Large intestine (tissue), 3 donors: ENCODE data around the gene METAP2. TPM values are rescaled to one million over a fixed set of nuclear protein-coding genes. Genes with fewer than 3 reads are reported as not detected.

Experiments
- DNase-seq, 2 donors: peaks; one replicate each; pipeline versions ENCODE4 v3.0.0 to v3.0.0-alpha.2; 2013
- H3K27ac ChIP-seq: one replicate; pipeline ENCODE4 v1.5.1; 2013; ENCODE audit warnings: low read length
- H3K27me3 ChIP-seq: 2 replicates; pipeline ENCODE4 v1.6.1; 2013; ENCODE audit warnings: low read length; ENCODE audit not compliant: control insufficient read depth, insufficient read depth
- H3K36me3 ChIP-seq: 2 replicates; pipeline ENCODE4 v1.6.1; 2013; ENCODE audit warnings: low read length; ENCODE audit not compliant: control insufficient read depth, insufficient read depth
- H3K4me1 ChIP-seq: one replicate; pipeline ENCODE4 v1.6.1; 2013; ENCODE audit warnings: low read length; ENCODE audit not compliant: control insufficient read depth, insufficient read depth
- H3K4me3 ChIP-seq: one replicate; pipeline ENCODE4 v1.5.1; 2013; ENCODE audit warnings: low read length
- H3K9me3 ChIP-seq: one replicate; pipeline ENCODE4 v1.6.1; 2013; ENCODE audit warnings: mild to moderate bottlenecking, low read depth, low read length, moderate library complexity; ENCODE audit not compliant: control insufficient read depth
- WGBS: methylation state at CpG from one replicate; pipeline ENCODE4 v1.1.5; 2013; ENCODE audit warnings: low lambda C conversion rate; ENCODE audit not compliant: insufficient coverage; 5-methylcytosine and 5-hydroxymethylcytosine counted together
- polyA plus RNA-seq: library from polyadenylated mRNA; unstranded; fragments of 120-200 nt; gene quantifications from one replicate; pipeline ENCODE4 v1.2.1, GENCODE V29; 2013

The METAP2 gene
- polyA plus RNA-seq, 1 donor = 88.1 TPM

- WGBS = no CpG with 5 or more reads among the region's 8 CpGs
- Histone ChIP-seq H3K36me3 (no peaks in the 10 kb centered on the region), H3K4me3 (no peak overlapping the region), H3K9me3 (no peaks in the 10 kb centered on the region), H3K27me3 (no peaks in the 10 kb centered on the region), H3K4me1 (no peaks in the 10 kb centered on the region), H3K27ac (no peak overlapping the region)
- DNase-seq = no peak
These were observed 48.7 kb downstream of the METAP2 start for GRCh38 chr12:95522692-95523091.

- no peak overlapping the region for H3K4me3 ChIP-seq
- no peaks in the 10 kb centered on the region for H3K4me1 ChIP-seq
- no peak overlapping the region for H3K27ac ChIP-seq
- WGBS = 76% methylated on average over 4 of the region's 4 CpGs
- H3K27me3 ChIP-seq = no peaks in the 10 kb centered on the region
- H3K9me3 ChIP-seq = no peaks in the 10 kb centered on the region
- no peak for DNase-seq
- H3K36me3 ChIP-seq = no peaks in the 10 kb centered on the region
These were observed 54.5 kb downstream of the METAP2 start for GRCh38 chr12:95528431-95528830.

GRCh38 chr12:95529693-95530225 is 55.8 kb downstream of the METAP2 start:
- Histone ChIP-seq H3K36me3 (no peaks in the 10 kb centered on the region), H3K4me3 (no peak overlapping the region), H3K4me1 (no peaks in the 10 kb centered on the region), H3K9me3 (no peaks in the 10 kb centered on the region), H3K27ac (no peak overlapping the region), H3K27me3 (no peaks in the 10 kb centered on the region)
- no peak for DNase-seq
- WGBS = 67% methylated on average over 1 of the region's 4 CpGs

- Histone ChIP-seq H3K36me3 (no peaks in the 10 kb centered on the region), H3K9me3 (no peaks in the 10 kb centered on the region), H3K27me3 (no peaks in the 10 kb centered on the region), H3K4me3 (no peak overlapping the region), H3K4me1 (no peaks in the 10 kb centered on the region), H3K27ac (no peak overlapping the region)
- no CpG with 5 or more reads among the region's 5 CpGs for WGBS
- no peak for DNase-seq
These were observed 58.9 kb downstream of the METAP2 start for GRCh38 chr12:95532851-95533250.

GRCh38 chr12:95533985-95534384 is 60.0 kb downstream of the METAP2 start:
- WGBS = 20% methylated on average over 1 of the region's 4 CpGs
- Histone ChIP-seq H3K9me3 (no peaks in the 10 kb centered on the region), H3K4me3 (no peak overlapping the region), H3K27ac (no peak overlapping the region), H3K36me3 (no peaks in the 10 kb centered on the region), H3K4me1 (peaks cover 2% of the 10 kb centered on the region), H3K27me3 (no peaks in the 10 kb centered on the region)
- no peak for DNase-seq

- Histone ChIP-seq H3K36me3 (no peaks in the 10 kb centered on the region), H3K27me3 (no peaks in the 10 kb centered on the region), H3K4me3 (no peak overlapping the region), H3K27ac (no peak overlapping the region), H3K4me1 (peaks cover 2% of the 10 kb centered on the region), H3K9me3 (no peaks in the 10 kb centered on the region)
- no CpG with 5 or more reads among the region's 4 CpGs for WGBS
- DNase-seq = peak in 1 of 2 donors; percentile 54
These were observed 64.1 kb downstream of the METAP2 start for GRCh38 chr12:95538006-95538405.

- H3K4me1 ChIP-seq = peaks cover 2% of the 10 kb centered on the region
- no CpG with 5 or more reads among the region's 5 CpGs for WGBS
- H3K27me3 ChIP-seq = no peaks in the 10 kb centered on the region
- no peak for DNase-seq
- no peaks in the 10 kb centered on the region for H3K9me3 ChIP-seq
- no peaks in the 10 kb centered on the region for H3K36me3 ChIP-seq
- H3K27ac ChIP-seq = no peak overlapping the region
- no peak overlapping the region for H3K4me3 ChIP-seq
These were observed 64.7 kb downstream of the METAP2 start for GRCh38 chr12:95538656-95539055.

- WGBS = 100% methylated on average over 3 of the region's 7 CpGs
- no peak for DNase-seq
These were observed 67.5 kb downstream of the METAP2 start for GRCh38 chr12:95541436-95541835.

GRCh38 chr12:95543305-95543704 is 69.4 kb downstream of the METAP2 start:
- no peaks in the 10 kb centered on the region for H3K36me3 ChIP-seq
- 100% methylated on average over 1 of the region's 7 CpGs for WGBS
- peaks cover 6% of the 10 kb centered on the region for H3K4me1 ChIP-seq
- DNase-seq = no peak
- H3K9me3 ChIP-seq = peaks cover 4% of the 10 kb centered on the region
- peaks cover 25% of the 10 kb centered on the region for H3K27me3 ChIP-seq
- H3K27ac ChIP-seq = no peak overlapping the region
- H3K4me3 ChIP-seq = no peak overlapping the region

More at GRCh38 chr12:95541436-95541835, 67.5 kb downstream of the METAP2 start:
- Histone ChIP-seq H3K4me1 (peaks cover 2% of the 10 kb centered on the region), H3K9me3 (no peaks in the 10 kb centered on the region), H3K4me3 (no peak overlapping the region), H3K36me3 (no peaks in the 10 kb centered on the region), H3K27me3 (peaks cover 9% of the 10 kb centered on the region), H3K27ac (no peak overlapping the region)

- peaks cover 7% of the 10 kb centered on the region for H3K9me3 ChIP-seq
- H3K27me3 ChIP-seq = peaks cover 38% of the 10 kb centered on the region
- DNase-seq = no peak
- H3K4me1 ChIP-seq = peaks cover 5% of the 10 kb centered on the region
- no peak overlapping the region for H3K27ac ChIP-seq
- WGBS = 48% methylated on average over 3 of the region's 3 CpGs
- no peaks in the 10 kb centered on the region for H3K36me3 ChIP-seq
- no peak overlapping the region for H3K4me3 ChIP-seq
These were observed 70.8 kb downstream of the METAP2 start for GRCh38 chr12:95544756-95545155.

- Histone ChIP-seq H3K4me3 (no peak overlapping the region), H3K4me1 (peaks cover 5% of the 10 kb centered on the region), H3K36me3 (no peaks in the 10 kb centered on the region), H3K27ac (no peak overlapping the region), H3K27me3 (peaks cover 41% of the 10 kb centered on the region), H3K9me3 (peaks cover 7% of the 10 kb centered on the region)
- DNase-seq = no peak
- 100% methylated on average over 1 of the region's 4 CpGs for WGBS
These were observed 71.4 kb downstream of the METAP2 start for GRCh38 chr12:95545303-95545702.
